Activated CD4-positive, alpha-beta T cell treated with anti-CD3 and anti-CD28 coated beads for 1 hour (primary cell): ENCODE data around the gene SERPINC1.
"Not testable (repeated sequence)": the region's sequence is repeated elsewhere in the genome, so short reads cannot be mapped to it uniquely, and the experiment has no call there.

Experiments
- DNase-seq: peaks from one replicate; pipeline ENCODE4 v3.0.0-alpha.2; 2020

Gene SERPINC1

GRCh38 chr1:173917149-173917548, at the start of gene SERPINC1:
SERPINC1 (minus strand) TSS chr1:173917327; CDS start chr1:173917259, 68 bp downstream.
- no peak for DNase-seq

GRCh38 chr1:173965896-173966295, 48.8 kb upstream of the SERPINC1 start:
- not testable (repeated sequence) for DNase-seq

DNA sequence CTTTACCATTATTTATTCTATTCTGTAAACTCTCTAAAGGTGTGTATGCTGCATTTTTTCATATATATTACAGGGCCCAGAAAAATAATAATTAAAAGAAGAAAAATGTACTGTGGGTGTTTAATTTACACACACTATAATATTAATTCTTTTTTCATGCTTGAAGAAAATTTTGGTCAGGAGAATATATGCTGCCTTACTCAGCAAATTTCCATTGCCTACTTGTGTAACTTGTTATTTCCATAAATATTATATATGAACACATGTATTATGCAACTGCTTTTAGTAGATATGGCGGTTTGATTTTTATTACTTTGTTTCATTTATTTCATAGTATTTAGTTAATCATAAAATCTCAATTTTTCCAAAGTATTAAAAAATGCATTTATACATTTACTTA, 46.4 kb upstream of the SERPINC1 start:
- DNase-seq: no peak

DNA sequence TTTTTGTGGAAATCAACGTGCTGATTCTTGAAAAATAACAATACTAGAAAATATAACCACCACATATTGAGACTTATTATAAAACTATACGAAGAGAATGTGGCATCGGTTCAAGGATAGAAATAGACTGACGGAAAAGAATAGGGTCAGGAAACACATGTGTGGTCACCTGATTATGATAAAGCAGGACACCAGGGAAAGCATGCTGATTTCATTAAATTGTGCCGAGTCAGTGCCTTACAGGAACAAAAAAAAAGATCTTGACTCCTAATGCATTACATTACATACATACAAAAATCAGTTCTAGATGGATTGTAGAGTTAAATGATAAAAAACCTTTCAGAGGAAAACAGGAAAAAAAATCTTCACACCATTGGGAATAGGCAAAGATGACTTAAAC, 43.5 kb upstream of the SERPINC1 start:
- no peak for DNase-seq

DNA sequence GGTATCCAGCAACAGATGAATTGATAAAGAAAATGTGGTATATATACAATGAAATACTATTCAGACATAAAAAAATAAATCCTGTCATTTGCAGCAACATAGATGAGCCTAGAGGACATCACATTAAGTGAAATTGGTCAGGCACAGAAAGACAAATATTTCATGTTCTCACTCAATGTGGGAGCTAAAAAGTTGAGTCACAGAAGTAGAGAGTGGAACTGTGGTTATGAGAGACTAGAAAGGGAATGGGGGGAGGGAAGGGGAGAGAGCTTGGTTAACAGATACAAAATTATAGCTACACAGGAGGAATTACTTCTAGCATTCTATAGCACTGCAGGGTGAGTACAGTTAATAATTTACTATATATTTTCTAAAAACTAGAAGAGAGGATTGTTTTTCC, 37.1 kb upstream of the SERPINC1 start:
- DNase-seq: no peak

DNA sequence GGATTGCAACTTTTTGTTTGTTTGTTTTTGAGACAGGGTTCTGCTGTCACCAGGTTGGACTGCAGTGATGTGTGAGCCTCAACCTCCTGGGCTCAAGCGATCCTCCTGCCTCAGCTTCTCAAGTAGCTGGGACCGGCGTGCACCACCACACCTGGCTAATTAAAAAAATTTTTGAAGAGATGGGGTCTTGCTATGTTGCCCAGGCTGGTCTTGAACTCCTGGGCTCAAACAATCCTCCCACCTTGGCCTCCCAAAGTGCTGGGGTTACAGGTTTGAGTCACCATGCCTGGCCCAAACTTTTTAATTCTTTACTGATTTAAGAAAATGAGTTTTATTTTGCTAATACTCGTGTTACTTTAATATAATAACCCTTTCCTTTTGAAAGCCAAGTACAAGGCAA, 31.5 kb upstream of the SERPINC1 start:
- no peak for DNase-seq

- no peak for DNase-seq
Observed at GRCh38 chr1:173946380-173946921, 29.3 kb upstream of the SERPINC1 start.

- no peak for DNase-seq
Observed at GRCh38 chr1:173937062-173937461, 19.9 kb upstream of the SERPINC1 start.

DNA sequence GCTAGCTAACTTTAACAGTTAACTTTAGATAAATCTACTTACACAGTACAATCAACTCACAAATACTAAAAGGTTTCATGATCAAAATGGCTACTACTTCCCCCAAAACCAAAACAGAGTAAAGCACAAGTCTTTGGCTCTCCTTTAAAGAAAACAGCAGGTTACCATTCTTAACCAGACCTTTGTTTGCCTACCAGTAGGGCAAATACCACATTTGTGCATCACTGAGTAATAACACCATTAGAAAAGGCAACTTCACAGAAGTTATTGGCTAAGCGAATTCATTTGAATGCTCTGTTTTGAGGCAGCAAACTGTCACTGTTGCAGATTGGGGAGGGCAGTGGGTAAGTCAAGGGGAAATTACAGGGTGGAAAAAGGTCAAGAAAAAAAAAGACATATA, 17.3 kb upstream of the SERPINC1 start:
- no peak for DNase-seq

- DNase-seq: not testable (repeated sequence)
Observed at GRCh38 chr1:173930541-173930940, 13.4 kb upstream of the SERPINC1 start.

DNA sequence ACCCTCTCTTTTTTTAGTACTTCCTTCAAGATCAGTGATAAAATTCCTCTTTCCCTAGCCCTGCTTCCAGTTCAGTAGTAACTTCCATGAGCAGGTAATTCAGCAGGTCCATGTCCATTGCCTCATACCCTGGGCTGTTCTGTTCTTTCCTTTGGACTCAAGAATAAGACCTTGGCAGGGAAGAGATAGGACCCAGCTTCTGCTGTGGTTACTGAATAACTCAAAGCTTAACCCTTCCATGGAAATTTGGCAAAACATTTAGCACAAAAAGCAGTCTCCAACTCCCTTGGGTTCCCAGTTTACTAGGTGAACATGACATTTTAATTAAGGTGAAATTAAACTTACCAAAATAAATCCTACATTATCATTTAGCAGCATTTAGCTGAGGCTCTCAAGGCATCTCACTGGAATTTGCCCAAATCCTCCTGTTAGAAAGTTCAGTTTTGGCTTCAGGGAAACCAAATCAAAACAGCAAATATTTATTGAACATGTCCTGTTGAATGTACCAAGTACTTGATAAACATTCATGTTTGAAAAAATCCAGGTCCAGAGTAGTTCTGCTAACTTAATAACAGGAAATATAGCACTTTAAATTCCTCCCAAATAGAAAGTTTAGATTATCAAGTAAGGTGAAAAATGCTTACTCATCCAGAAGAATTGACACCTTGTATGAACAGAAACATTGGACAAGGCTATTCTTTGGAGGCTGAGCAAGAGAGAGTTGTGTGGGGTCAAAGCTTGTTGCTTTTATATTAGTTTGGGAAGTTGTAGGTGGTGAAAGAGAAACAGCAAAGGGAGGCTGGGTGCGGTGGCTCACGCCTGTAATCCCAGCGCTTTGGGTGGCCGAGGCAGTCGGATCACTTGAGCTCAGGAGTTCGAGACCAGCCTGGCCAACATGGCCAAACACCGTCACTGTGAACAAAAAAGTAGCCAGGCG, 8.4 kb upstream of the SERPINC1 start:
- no peak for DNase-seq

DNA sequence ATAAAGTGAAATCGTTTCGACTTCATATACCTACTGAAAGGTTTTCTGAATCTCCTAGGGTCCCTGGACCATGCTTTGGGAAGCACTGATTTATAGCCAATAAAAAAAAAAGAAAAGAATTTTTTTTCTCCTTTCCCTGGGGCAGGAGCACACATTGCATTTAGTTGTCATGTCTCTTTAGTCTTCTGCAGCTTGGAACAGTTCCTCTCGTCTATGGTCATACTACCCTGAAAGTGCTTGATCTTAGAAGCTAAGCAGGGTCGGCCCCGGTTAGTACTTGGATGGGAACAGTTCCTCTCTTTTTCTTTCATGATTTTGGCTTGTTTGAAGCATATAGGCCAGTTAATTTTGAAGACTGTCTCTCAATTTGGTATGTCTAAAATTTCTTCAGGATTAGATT, 3.7 kb upstream of the SERPINC1 start:
- no peak for DNase-seq

DNA sequence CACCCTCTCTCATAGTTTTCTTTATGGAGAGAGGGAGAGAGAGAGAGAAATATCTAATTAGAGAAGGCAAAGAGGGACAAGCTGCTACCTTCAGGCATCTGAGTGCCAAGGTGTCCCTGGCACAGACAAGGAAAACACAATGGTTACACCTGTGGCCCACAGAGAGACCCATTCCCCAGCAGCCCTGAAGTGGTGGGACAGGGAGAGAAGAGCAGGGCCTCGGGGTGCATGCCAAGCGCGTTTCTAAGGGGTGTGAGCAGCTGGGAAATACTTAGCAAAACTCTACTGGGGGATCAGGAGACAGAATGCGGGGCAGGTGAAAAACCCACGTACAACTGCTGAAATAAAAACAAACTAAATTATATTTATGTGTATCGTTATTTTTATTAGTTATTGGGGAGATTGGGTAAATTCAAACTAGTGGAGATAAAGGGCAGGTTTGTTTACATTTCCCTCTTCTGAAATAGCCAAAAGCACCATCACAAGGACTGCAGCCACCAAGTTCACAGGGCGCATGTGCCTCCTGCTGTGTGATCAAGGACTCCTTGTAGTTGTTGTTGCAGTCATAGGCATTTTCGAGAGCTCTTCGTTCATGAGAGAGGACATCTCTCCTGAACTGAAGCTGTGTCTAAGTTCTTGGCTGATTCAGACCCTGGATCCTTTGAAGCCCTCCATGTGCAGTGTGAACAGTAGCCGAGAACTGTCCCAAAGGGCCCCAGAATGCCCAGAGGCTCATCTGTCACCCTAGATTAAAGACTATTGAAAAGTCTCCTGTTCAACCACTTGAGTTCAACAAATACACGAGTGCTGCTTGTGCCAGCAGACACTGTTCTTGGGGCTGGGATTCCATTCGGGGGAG, 737 bp upstream of the SERPINC1 start:
- DNase-seq: no peak

DNA sequence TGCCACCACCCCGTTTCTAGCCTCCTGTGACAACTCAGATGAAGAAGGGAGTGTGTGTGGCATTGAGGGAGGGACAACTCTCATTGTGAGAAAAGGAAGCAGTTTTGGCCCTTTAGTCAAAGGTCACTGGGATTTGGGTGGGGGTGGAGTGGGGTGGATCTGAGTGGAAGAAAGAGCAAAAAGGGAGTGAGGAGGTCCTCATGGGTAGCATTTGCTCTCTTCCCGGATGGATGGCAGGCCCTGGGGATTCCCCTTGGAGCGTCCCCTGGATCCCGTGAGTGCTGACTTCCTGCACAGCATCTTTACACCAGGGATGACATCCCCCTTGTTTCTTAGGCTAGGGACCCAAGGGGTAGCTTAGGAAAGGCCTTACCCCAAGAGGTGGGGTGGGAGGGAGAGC, 460 bp downstream of the SERPINC1 start:
- DNase-seq: no peak

GRCh38 chr1:173915596-173915995, 1.5 kb downstream of the SERPINC1 start:
- no peak for DNase-seq

- no peak for DNase-seq
Observed at GRCh38 chr1:173914366-173914871, 2.7 kb downstream of the SERPINC1 start.

DNA sequence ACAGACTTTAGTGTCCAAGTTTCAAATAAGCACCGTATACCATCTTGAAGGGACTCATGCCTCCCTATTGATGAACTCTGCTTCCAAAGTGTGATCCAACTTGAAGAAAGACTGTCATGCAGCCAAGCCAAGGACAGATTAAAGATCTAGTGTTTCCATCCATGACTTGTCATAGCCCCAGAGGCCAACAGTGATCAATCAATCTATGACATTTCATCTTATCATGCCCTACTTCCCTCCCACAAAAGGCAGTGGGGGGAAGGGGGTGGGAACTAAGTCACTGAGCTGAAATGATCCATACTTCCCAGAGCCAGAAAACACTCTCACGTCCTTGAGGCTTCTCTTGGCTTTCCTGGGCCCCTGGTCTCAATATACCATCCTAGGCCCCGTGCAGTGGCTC, 4.0 kb downstream of the SERPINC1 start:
- no peak for DNase-seq

DNA sequence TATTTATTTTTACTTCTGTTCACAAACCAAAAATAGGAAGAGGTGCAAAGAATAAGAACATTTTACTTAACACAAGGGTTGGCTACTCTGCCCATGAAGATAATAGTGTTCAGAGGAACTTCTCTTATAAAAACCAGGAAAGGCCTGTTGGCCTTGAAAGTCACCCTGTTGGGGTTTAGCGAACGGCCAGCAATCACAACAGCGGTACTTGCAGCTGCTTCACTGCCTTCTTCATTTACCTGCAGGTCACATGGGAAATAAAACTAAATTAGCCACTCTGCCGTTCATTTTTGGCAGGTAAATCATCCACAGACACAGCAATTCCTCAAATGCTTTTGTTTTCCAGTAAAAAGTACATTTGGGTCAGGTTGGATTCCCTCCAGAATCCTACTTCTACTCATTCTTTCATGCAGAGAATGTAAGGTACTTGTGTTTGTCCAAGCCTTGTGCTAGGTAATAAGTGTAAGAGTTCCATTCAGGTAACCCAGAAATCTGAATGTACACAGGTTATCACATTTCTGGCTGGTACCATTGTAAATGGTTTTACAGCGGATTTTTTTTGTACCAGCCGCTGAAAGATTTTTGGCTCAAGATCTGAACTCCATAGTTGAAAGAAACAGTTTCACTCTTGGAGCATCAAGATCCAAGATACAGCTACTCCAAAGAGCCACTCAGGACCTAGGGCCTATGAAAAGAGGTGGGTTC, 13.1 kb downstream of the SERPINC1 start:
- no peak for DNase-seq

DNA sequence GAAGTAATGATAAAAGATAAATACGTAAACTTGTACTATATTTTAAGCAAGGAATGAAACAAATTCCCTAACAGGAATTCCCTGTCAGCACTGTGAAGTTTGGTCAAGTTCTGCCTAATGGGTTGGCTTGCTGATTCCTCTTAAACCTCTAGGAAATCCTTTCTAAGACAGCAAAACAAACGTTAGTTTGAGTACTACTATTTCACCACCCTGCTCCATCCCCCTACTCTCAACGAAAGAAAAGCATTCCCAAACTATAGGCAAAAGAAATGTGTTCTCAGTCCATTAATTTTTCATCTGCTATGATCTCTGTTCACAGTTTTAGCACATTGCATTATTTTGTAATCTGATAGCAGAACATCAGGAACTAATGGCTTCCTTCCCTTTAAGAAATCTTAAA, 16.1 kb downstream of the SERPINC1 start:
- DNase-seq: no peak

DNA sequence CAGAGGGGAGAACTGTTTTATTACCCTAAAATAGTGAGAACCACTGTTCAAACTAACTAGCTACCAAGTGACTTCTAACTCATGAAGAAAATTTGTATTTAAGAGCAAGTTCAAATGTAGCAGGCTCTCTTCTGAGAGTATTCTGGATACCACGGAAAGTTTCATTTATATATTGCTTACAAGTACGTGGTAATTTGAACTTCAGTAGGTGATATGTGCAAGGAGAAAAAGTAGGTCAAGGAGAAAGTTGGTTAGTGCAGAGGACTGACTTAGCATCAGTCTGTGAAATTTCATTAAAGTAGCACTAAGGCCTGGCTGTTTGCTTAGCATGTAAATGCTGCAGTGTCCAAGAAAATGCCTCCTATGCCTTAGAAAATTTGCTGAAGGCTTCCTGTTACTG, 16.7 kb downstream of the SERPINC1 start:
- DNase-seq: no peak

- DNase-seq: no peak
Observed at GRCh38 chr1:173894189-173894588, 22.9 kb downstream of the SERPINC1 start.

GRCh38 chr1:173893611-173894010, 23.5 kb downstream of the SERPINC1 start:
- DNase-seq: no peak

- DNase-seq: no peak
Observed at GRCh38 chr1:173889885-173890284, 27.2 kb downstream of the SERPINC1 start.
